SK-N-SH (cell line): ENCODE data around the gene COPZ1. TPM values are rescaled to one million over a fixed set of nuclear protein-coding genes. Genes with fewer than 3 reads are reported as not detected.

Experiments used
- CTCF ChIA-PET: fragments of 300-600, 350-600 bp; formaldehyde crosslinking; extraction: SDS; loops from one replicate; lab custom pipeline; 2021; lab: Yijun Ruan, JAX
- POLR2A ChIA-PET: fragments of 350-600 bp; sonication (Branson Sonifier 250); formaldehyde crosslinking; extraction: SDS; loops from one replicate; lab custom pipeline; 2020; ENCODE audit warnings: antibody characterized with exemption, inconsistent platforms; lab: Yijun Ruan, JAX
- DNase-seq: peaks from one replicate; pipeline ENCODE4 v3.0.0; 2012
- H2AFZ ChIP-seq: fragments of 200-600 bp; sonication (generic); 2 replicates; pipeline ENCODE4 v1.8.1; 2016; ENCODE audit warnings: antibody characterized with exemption, mild to moderate bottlenecking, low read depth
- H3F3A ChIP-seq: fragments of 200-600 bp; sonication (generic); replicated peaks from 2 replicates; pipeline ENCODE3; 2016; ENCODE audit warnings: antibody characterized with exemption, mild to moderate bottlenecking; ENCODE audit not compliant: insufficient read depth
- H3K27ac ChIP-seq, 2 experiments: fragments of 200-500 bp in 1 of 2; fragments of 200-600 bp in 1 of 2; sonication (Bioruptor generic) in 1 of 2; sonication (generic), shearing (Covaris generic) in 1 of 2; 2 replicates each; pipeline versions ENCODE4 v1.5.1 to v1.6.1; 2014 to 2016; ENCODE audit warnings: low read depth in 2 of 2, inconsistent platforms in 1 of 2, low read length in 1 of 2, mild to moderate bottlenecking in 1 of 2, mixed read lengths in 1 of 2
- H3K27me3 ChIP-seq: fragments of 200-600 bp; sonication (generic), shearing (Covaris generic); 2 replicates; pipeline ENCODE4 v1.6.1; 2016; ENCODE audit warnings: mixed run types; ENCODE audit not compliant: insufficient read depth
- H3K36me3 ChIP-seq, 2 experiments: fragments of 200-500 bp in 1 of 2; fragments of 200-600 bp in 1 of 2; sonication (Bioruptor generic) in 1 of 2; sonication (generic) in 1 of 2; replicated peaks in 1 of 2; 2 replicates each; pipeline versions ENCODE3 to v1.5.1; 2014 to 2016; ENCODE audit warnings: low read length in 1 of 2, mild to moderate bottlenecking in 1 of 2; ENCODE audit not compliant: insufficient read depth in 2 of 2, control insufficient read depth in 1 of 2
- H3K4me1 ChIP-seq, 2 experiments: fragments of 200-500 bp in 1 of 2; fragments of 200-600 bp in 1 of 2; sonication (Bioruptor generic) in 1 of 2; sonication (generic), shearing (Covaris generic) in 1 of 2; 2 replicates each; pipeline versions ENCODE4 v1.5.1 to v1.6.1; 2014 to 2016; ENCODE audit warnings: low read depth in 1 of 2, low read length in 1 of 2, mixed run types in 1 of 2; ENCODE audit not compliant: insufficient read depth in 2 of 2, control insufficient read depth in 1 of 2
- H3K4me2 ChIP-seq: fragments of 200-600 bp; sonication (generic), shearing (Covaris generic); 2 replicates; pipeline ENCODE4 v1.6.1; 2017; ENCODE audit warnings: mixed run types
- H3K4me3 ChIP-seq, 2 experiments: fragments of 200-500 bp in 1 of 2; fragments of 200-600 bp in 1 of 2; sonication (Bioruptor generic) in 1 of 2; sonication (generic), shearing (Covaris generic) in 1 of 2; 2 replicates each; pipeline versions ENCODE4 v1.5.1 to v1.8.1; 2014 to 2016; ENCODE audit warnings: low read depth in 2 of 2, inconsistent platforms in 1 of 2, low read length in 1 of 2, mild to moderate bottlenecking in 1 of 2, mixed read lengths in 1 of 2, moderate library complexity in 1 of 2
- H3K79me2 ChIP-seq: fragments of 200-600 bp; sonication (generic); 2 replicates; pipeline ENCODE4 v1.8.1; 2017; ENCODE audit warnings: mild to moderate bottlenecking; ENCODE audit not compliant: insufficient read depth
- H3K9ac ChIP-seq: fragments of 200-600 bp; sonication (generic); 2 replicates; pipeline ENCODE4 v1.6.1; 2017; ENCODE audit warnings: mixed run types
- H3K9me2 ChIP-seq: fragments of 200-600 bp; sonication (generic); 2 replicates; pipeline ENCODE4 v1.6.1; 2017; ENCODE audit warnings: mixed run types
- H3K9me3 ChIP-seq: fragments of 200-600 bp; sonication (generic); 2 replicates; pipeline ENCODE4 v1.6.1; 2017; ENCODE audit warnings: mixed run types, mild to moderate bottlenecking, moderate library complexity
- H4K20me1 ChIP-seq: fragments of 200-600 bp; sonication (generic); 2 replicates; pipeline ENCODE4 v1.6.1; 2017; ENCODE audit warnings: mild to moderate bottlenecking, mixed run types; ENCODE audit not compliant: insufficient read depth
- ELF1 ChIP-seq: IDR thresholded peaks from 2 replicates; pipeline ENCODE4 v1.4.0; 2012
- EP300 ChIP-seq, 2 experiments: IDR thresholded peaks; 2 replicates each; pipeline versions ENCODE4 v1.4.0 to v1.6.1; 2012; ENCODE audit warnings: borderline replicate concordance in 1 of 2, low read depth in 1 of 2, low read length in 1 of 2
- EZH2phosphoT487 ChIP-seq: fragments of 200-600 bp; sonication (generic); IDR thresholded peaks from 2 replicates; pipeline ENCODE4 v1.6.1; 2017; ENCODE audit warnings: low read depth, mixed run types, mild to moderate bottlenecking, antibody characterized with exemption, moderate library complexity, borderline replicate concordance
- FOSL2 ChIP-seq: IDR thresholded peaks from 2 replicates; pipeline ENCODE4 v1.4.0; 2012; ENCODE audit warnings: low read depth, mild to moderate bottlenecking, moderate library complexity, borderline replicate concordance
- FOXJ3 ChIP-seq: sonication (generic); formaldehyde crosslinking; IDR thresholded peaks from 2 replicates; pipeline ENCODE4 v1.5.1; 2020; ENCODE audit warnings: mild to moderate bottlenecking, missing genetic modification reagents
- FOXM1 ChIP-seq: IDR thresholded peaks from 2 replicates; pipeline ENCODE4 v1.4.0; 2012; ENCODE audit warnings: low read depth, mild to moderate bottlenecking
- GABPA ChIP-seq: IDR thresholded peaks from 2 replicates; pipeline ENCODE4 v1.4.0; 2012; ENCODE audit warnings: low read depth, mild to moderate bottlenecking
- GATA2 ChIP-seq: sonication (generic); formaldehyde crosslinking; IDR thresholded peaks from 2 replicates; pipeline ENCODE4 v1.5.0; 2020; ENCODE audit warnings: mild to moderate bottlenecking, missing genetic modification reagents
- JUND ChIP-seq: IDR thresholded peaks from 2 replicates; pipeline ENCODE4 v1.4.0; 2012
- MEF2A ChIP-seq: IDR thresholded peaks from 2 replicates; pipeline ENCODE4 v1.4.0; 2012; ENCODE audit warnings: low read depth, borderline replicate concordance
- MXI1 ChIP-seq: IDR thresholded peaks from 2 replicates; pipeline ENCODE4 v1.6.1; 2012; ENCODE audit warnings: mild to moderate bottlenecking, low read depth, low read length, improper control_type of control experiment
- NFIC ChIP-seq: IDR thresholded peaks from 2 replicates; pipeline ENCODE4 v1.4.0; 2012; ENCODE audit warnings: borderline replicate concordance
- POLR2AphosphoS5 ChIP-seq: IDR thresholded peaks from 2 replicates; pipeline ENCODE4 v1.6.1; 2012; ENCODE audit warnings: low read depth, low read length
- RCOR1 ChIP-seq: fragments of 150-350 bp; IDR thresholded peaks from 2 replicates; pipeline ENCODE4 v1.6.1; 2017; ENCODE audit warnings: antibody characterized with exemption, low read length
- REST ChIP-seq: IDR thresholded peaks from 2 replicates; pipeline ENCODE4 v1.6.1; 2012; ENCODE audit warnings: mild to moderate bottlenecking, low read depth, low read length, moderate library complexity
- RFX5 ChIP-seq: IDR thresholded peaks from 2 replicates; pipeline ENCODE4 v1.6.1; 2012; ENCODE audit warnings: mild to moderate bottlenecking, improper control_type of control experiment, low read length
- RXRA ChIP-seq: IDR thresholded peaks from 2 replicates; pipeline ENCODE4 v1.4.0; 2012; ENCODE audit warnings: low read depth, mild to moderate bottlenecking, borderline replicate concordance
- SIN3A ChIP-seq: IDR thresholded peaks from 2 replicates; pipeline ENCODE4 v1.6.1; 2012; ENCODE audit warnings: low read depth, mild to moderate bottlenecking, low read length, moderate library complexity, borderline replicate concordance
- SMC3 ChIP-seq: IDR thresholded peaks from 2 replicates; pipeline ENCODE4 v1.6.1; 2012; ENCODE audit warnings: low read depth, low read length, improper control_type of control experiment
- TCF12 ChIP-seq: IDR thresholded peaks from 2 replicates; pipeline ENCODE4 v1.4.0; 2012
- TEAD4 ChIP-seq: IDR thresholded peaks from 2 replicates; pipeline ENCODE4 v1.4.0; 2012; ENCODE audit warnings: mild to moderate bottlenecking, borderline replicate concordance; ENCODE audit not compliant: insufficient read depth
- YY1 ChIP-seq: IDR thresholded peaks from 2 replicates; pipeline ENCODE4 v1.4.0; 2012; ENCODE audit warnings: low read depth, mild to moderate bottlenecking
- WGBS: methylation state at CpG from one replicate; pipeline ENCODE4 v1.1.6; 2017; ENCODE audit warnings: low lambda C conversion rate; 5-methylcytosine and 5-hydroxymethylcytosine counted together
- polyA plus RNA-seq, 3 experiments: library from polyadenylated mRNA; depleted of rRNA; stranded (reverse); fragments of >200 nt; gene quantifications; 2 replicates each; pipeline ENCODE4 v1.2.3, GENCODE V29; 2012
- TF ChIP-seq, protein P1 (sequence below): IDR thresholded peaks from 2 replicates; pipeline ENCODE4 v1.4.0; 2012; ENCODE audit warnings: low read depth, borderline replicate concordance
- TF ChIP-seq, protein P2 (sequence below): IDR thresholded peaks from 2 replicates; pipeline ENCODE4 v1.4.0; 2012; ENCODE audit warnings: low read depth
- TF ChIP-seq, protein P3 (sequence below): fragments of 200-600 bp; sonication (generic); IDR thresholded peaks from 2 replicates; pipeline ENCODE4 v1.6.1; 2017; ENCODE audit warnings: antibody characterized with exemption, mild to moderate bottlenecking, moderate library complexity
- TF ChIP-seq, protein P4 (sequence below): IDR thresholded peaks from 2 replicates; pipeline ENCODE4; 2012

COPZ1 gene
- polyA plus RNA-seq, 1 of the 3 experiments (the other 2 are of a cell fraction), result 111 TPM

GRCh38 chr12:54279632-54280467 is 45.1 kb upstream of the COPZ1 start, which contains the start of gene CBX5:
Gene CBX5, minus strand, starts transcription at chr12:54280122. Its CDS starts 22,472 bp downstream, at chr12:54257650.
- CTCF ChIA-PET, result interaction anchor here (0.7 to 2.9 kb wide), 13 partner anchors 15 to 242 kb away, joined by 3 to 13 read pairs (median 4); no protein-coding TSS in a partner anchor
- DNase-seq, result peak; percentile 92
- no peak for TF ChIP-seq TCF12
- TF ChIP-seq YY1, result peak; percentile 90
- 0 out of 2 replicates have a peak, but pooled peaks have one; percentile 35 for TF ChIP-seq RCOR1
- TF ChIP-seq REST, result peak; percentile 0; the same call in 1 of the 2 replicates
- TF ChIP-seq, protein P1, sequence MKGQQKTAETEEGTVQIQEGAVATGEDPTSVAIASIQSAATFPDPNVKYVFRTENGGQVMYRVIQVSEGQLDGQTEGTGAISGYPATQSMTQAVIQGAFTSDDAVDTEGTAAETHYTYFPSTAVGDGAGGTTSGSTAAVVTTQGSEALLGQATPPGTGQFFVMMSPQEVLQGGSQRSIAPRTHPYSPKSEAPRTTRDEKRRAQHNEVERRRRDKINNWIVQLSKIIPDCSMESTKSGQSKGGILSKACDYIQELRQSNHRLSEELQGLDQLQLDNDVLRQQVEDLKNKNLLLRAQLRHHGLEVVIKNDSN, result peak; percentile 42; the same call in 1 of the 2 replicates
- TF ChIP-seq FOXM1, result no peak
- TF ChIP-seq GABPA, result no peak; the same call in 1 of the 2 replicates
- no peak for TF ChIP-seq GATA2 (CRISPR knock-in tag)
- TF ChIP-seq, protein P2, sequence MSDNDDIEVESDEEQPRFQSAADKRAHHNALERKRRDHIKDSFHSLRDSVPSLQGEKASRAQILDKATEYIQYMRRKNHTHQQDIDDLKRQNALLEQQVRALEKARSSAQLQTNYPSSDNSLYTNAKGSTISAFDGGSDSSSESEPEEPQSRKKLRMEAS, result peak; percentile 93
- no peak for TF ChIP-seq NFIC
- no peak for TF ChIP-seq SMC3
- no peak for TF ChIP-seq TEAD4
- TF ChIP-seq JUND, result no peak
- TF ChIP-seq, protein P3, sequence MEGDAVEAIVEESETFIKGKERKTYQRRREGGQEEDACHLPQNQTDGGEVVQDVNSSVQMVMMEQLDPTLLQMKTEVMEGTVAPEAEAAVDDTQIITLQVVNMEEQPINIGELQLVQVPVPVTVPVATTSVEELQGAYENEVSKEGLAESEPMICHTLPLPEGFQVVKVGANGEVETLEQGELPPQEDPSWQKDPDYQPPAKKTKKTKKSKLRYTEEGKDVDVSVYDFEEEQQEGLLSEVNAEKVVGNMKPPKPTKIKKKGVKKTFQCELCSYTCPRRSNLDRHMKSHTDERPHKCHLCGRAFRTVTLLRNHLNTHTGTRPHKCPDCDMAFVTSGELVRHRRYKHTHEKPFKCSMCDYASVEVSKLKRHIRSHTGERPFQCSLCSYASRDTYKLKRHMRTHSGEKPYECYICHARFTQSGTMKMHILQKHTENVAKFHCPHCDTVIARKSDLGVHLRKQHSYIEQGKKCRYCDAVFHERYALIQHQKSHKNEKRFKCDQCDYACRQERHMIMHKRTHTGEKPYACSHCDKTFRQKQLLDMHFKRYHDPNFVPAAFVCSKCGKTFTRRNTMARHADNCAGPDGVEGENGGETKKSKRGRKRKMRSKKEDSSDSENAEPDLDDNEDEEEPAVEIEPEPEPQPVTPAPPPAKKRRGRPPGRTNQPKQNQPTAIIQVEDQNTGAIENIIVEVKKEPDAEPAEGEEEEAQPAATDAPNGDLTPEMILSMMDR, result no peak
- TF ChIP-seq POLR2AphosphoS5, result peak; percentile 95
- TF ChIP-seq, protein P4, sequence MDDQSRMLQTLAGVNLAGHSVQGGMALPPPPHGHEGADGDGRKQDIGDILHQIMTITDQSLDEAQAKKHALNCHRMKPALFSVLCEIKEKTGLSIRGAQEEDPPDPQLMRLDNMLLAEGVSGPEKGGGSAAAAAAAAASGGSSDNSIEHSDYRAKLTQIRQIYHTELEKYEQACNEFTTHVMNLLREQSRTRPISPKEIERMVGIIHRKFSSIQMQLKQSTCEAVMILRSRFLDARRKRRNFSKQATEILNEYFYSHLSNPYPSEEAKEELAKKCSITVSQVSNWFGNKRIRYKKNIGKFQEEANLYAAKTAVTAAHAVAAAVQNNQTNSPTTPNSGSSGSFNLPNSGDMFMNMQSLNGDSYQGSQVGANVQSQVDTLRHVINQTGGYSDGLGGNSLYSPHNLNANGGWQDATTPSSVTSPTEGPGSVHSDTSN, result peak; percentile 100
- no peak for TF ChIP-seq FOSL2
- TF ChIP-seq SIN3A, result peak; percentile 61; the same call in 1 of the 2 replicates
- TF ChIP-seq RFX5, result no peak
- TF ChIP-seq MXI1, result peak; percentile 94
- no peak for TF ChIP-seq ELF1
- TF ChIP-seq FOXJ3 (CRISPR knock-in tag), result no peak
- TF ChIP-seq RXRA, result no peak
- peak in 1 of 2 experiments; percentile 4; a peak in 1 of 4 replicates for TF ChIP-seq EP300 (IDR thresholded peaks at IDR 0.05; ENCODE audit: borderline replicate concordance in 1 of 2, low read depth in 1 of 2, low read length in 1 of 2)
- TF ChIP-seq MEF2A, result no peak
- no peak for TF ChIP-seq EZH2phosphoT487

More at GRCh38 chr12:54279632-54280467, 45.1 kb upstream of the COPZ1 start, which contains the start of gene CBX5:
- WGBS, result under 1% methylated on average over 41 of the region's 49 CpGs
- Histone ChIP-seq H4K20me1 (peaks cover 38% of the 10 kb centered on the region), H3K4me3 (peak within 1 kb of the TSS; percentile 80 to 88), H3K9ac (peak within 1 kb of the TSS; percentile 98), H3F3A (peaks cover 49% of the 10 kb centered on the region), H3K79me2 (peaks cover 87% of the 10 kb centered on the region), H3K27ac (peak within 1 kb of the TSS; percentile 93 to 99), H3K4me2 (peak within 1 kb of the TSS; percentile 98), H3K27me3 (no peaks in the 10 kb centered on the region), H3K9me3 (no peaks in the 10 kb centered on the region), H3K9me2 (no peaks in the 10 kb centered on the region), H3K36me3 (peaks cover 34 to 35% of the 10 kb centered on the region in 2 experiments), H3K4me1 (peaks cover 15 to 26% of the 10 kb centered on the region in 2 experiments; a peak in 3 of 4 replicates), H2AFZ (peak within 1 kb of the TSS; percentile 52; the same call in 1 of the 2 replicates)
- POLR2A ChIA-PET, result interaction anchor here (0.7 to 3.5 kb wide), 27 partner anchors 8 to 262 kb away, joined by 3 to 36 read pairs (median 4); partner anchors contain the start of genes COPZ1, HOXC4 and HOXC5
